Measurements from ENCODE around the gene ASCL4. TPM values are rescaled to one million over a fixed set of nuclear protein-coding genes. Genes with fewer than 3 reads are reported as not detected.

The ASCL4 gene
- total and polyA plus RNA-seq, 7 experiments from 2014 or later: not detected

- H3K4me1 ChIP-seq (ENCODE audit: control insufficient read depth in 2 of 2, insufficient read depth in 2 of 2, low read length in 2 of 2): no peaks in the 10 kb centered on the region
- H3K27ac ChIP-seq (ENCODE audit: low read depth, low read length): no peak overlapping the region
- no peaks in the 10 kb centered on the region for H3K36me3 ChIP-seq (ENCODE audit: control insufficient read depth in 2 of 3, insufficient read depth in 3 of 3, low read length in 3 of 3)
- no peak for DNase-seq
- Mint-ChIP-seq H3K4me1 (peaks cover 0 to 12% (median 0%) of the 10 kb centered on the region in 7 donors), H3K4me3 (no peak overlapping the region), H3K27ac (no peak overlapping the region), H3K27me3 (peaks cover 22 to 40% (median 35%) of the 10 kb centered on the region in 5 donors), H3K9me3 (no peaks in the 10 kb centered on the region), H3K36me3 (peaks cover 0 to 2% (median 0%) of the 10 kb centered on the region in 5 donors)
- POLR2A ChIA-PET: no interaction called here
- intact Hi-C loops (cut with micrococcal nuclease): loop anchor here in 1 of 2 donors (5.0 kb wide), 1 partner anchor 720 kb away; no protein-coding TSS in a partner anchor
- H3K9me3 ChIP-seq (ENCODE audit: control insufficient read depth in 2 of 3, low read length in 3 of 3): no peaks in the 10 kb centered on the region
- CTCF ChIA-PET: no interaction called here
- H3K27me3 ChIP-seq (ENCODE audit: control insufficient read depth in 2 of 2, insufficient read depth in 2 of 2, low read length in 2 of 2): peaks cover 4% of the 10 kb centered on the region in 2 donors
- ATAC-seq: no peak
- H3K4me3 ChIP-seq (ENCODE audit: low read length): no peak overlapping the region
These were observed 7.6 kb downstream of the ASCL4 start for GRCh38 chr12:107782067-107782466.

GRCh38 chr12:107783406-107784376 lies 9.2 kb downstream of the ASCL4 start:
- no peaks in the 10 kb centered on the region for H3K9me3 ChIP-seq (ENCODE audit: control insufficient read depth in 2 of 3, low read length in 3 of 3)
- peaks cover 4% of the 10 kb centered on the region in 2 donors for H3K27me3 ChIP-seq (ENCODE audit: control insufficient read depth in 2 of 2, insufficient read depth in 2 of 2, low read length in 2 of 2)
- Mint-ChIP-seq H3K9me3 (peaks cover 0 to 1% (median 0%) of the 10 kb centered on the region in 11 donors), H3K36me3 (peaks cover 0 to 2% (median 0%) of the 10 kb centered on the region in 5 donors), H3K27me3 (peaks cover 10 to 29% (median 27%) of the 10 kb centered on the region in 5 donors), H3K27ac (no peak overlapping the region), H3K4me3 (peak overlapping the region in 1 of 10 donors; percentile 8), H3K4me1 (peaks cover 0 to 12% (median 0%) of the 10 kb centered on the region in 7 donors)
- no peaks in the 10 kb centered on the region for H3K36me3 ChIP-seq (ENCODE audit: control insufficient read depth in 2 of 3, insufficient read depth in 3 of 3, low read length in 3 of 3)
- H3K27ac ChIP-seq (ENCODE audit: low read depth, low read length): no peak overlapping the region
- ATAC-seq: no peak
- no peak for DNase-seq
- ChIA-PET POLR2A (no interaction called here), CTCF (no interaction called here)
- H3K4me1 ChIP-seq (ENCODE audit: control insufficient read depth in 2 of 2, insufficient read depth in 2 of 2, low read length in 2 of 2): no peaks in the 10 kb centered on the region
- no peak overlapping the region for H3K4me3 ChIP-seq (ENCODE audit: low read length)
- intact Hi-C loops (cut with micrococcal nuclease): loop anchor here in 1 of 2 donors (5.0 kb wide), 1 partner anchor 719 kb away; no protein-coding TSS in a partner anchor

GRCh38 chr12:107788281-107788680 lies 13.8 kb downstream of the ASCL4 start:
- H3K27me3 Mint-ChIP-seq: peaks cover 2 to 20% (median 11%) of the 10 kb centered on the region in 5 donors
- CTCF ChIA-PET: interaction anchor here (0.6 to 0.7 kb wide), 2 partner anchors 80 to 113 kb away, joined by 3 read pairs; no protein-coding TSS in a partner anchor
- peaks cover 0 to 18% (median 3%) of the 10 kb centered on the region in 11 donors for H3K9me3 Mint-ChIP-seq
- intact Hi-C loops (cut with micrococcal nuclease): no loop called here
- Histone ChIP-seq H3K36me3 (ENCODE audit: control insufficient read depth in 2 of 3, insufficient read depth in 3 of 3, low read length in 3 of 3) (no peaks in the 10 kb centered on the region), H3K4me3 (ENCODE audit: low read length) (no peak overlapping the region), H3K9me3 (ENCODE audit: control insufficient read depth in 2 of 3, low read length in 3 of 3) (no peaks in the 10 kb centered on the region), H3K4me1 (ENCODE audit: control insufficient read depth in 2 of 2, insufficient read depth in 2 of 2, low read length in 2 of 2) (no peaks in the 10 kb centered on the region), H3K27ac (ENCODE audit: low read depth, low read length) (no peak overlapping the region), H3K27me3 (ENCODE audit: control insufficient read depth in 2 of 2, insufficient read depth in 2 of 2, low read length in 2 of 2) (no peaks in the 10 kb centered on the region)
- H3K27ac Mint-ChIP-seq: no peak overlapping the region
- DNase-seq: no peak
- peaks cover 0 to 3% (median 0%) of the 10 kb centered on the region in 5 donors for H3K36me3 Mint-ChIP-seq
- POLR2A ChIA-PET: no interaction called here
- no peak for ATAC-seq
- H3K4me3 Mint-ChIP-seq: no peak overlapping the region
- H3K4me1 Mint-ChIP-seq: peaks cover 0 to 8% (median 0%) of the 10 kb centered on the region in 7 donors

- Histone ChIP-seq H3K4me3 (ENCODE audit: low read length) (no peak overlapping the region), H3K4me1 (ENCODE audit: control insufficient read depth in 2 of 2, insufficient read depth in 2 of 2, low read length in 2 of 2) (no peaks in the 10 kb centered on the region), H3K27ac (ENCODE audit: low read depth, low read length) (no peak overlapping the region), H3K27me3 (ENCODE audit: control insufficient read depth in 2 of 2, insufficient read depth in 2 of 2, low read length in 2 of 2) (no peaks in the 10 kb centered on the region), H3K9me3 (ENCODE audit: control insufficient read depth in 2 of 3, low read length in 3 of 3) (no peaks in the 10 kb centered on the region), H3K36me3 (ENCODE audit: control insufficient read depth in 2 of 3, insufficient read depth in 3 of 3, low read length in 3 of 3) (no peaks in the 10 kb centered on the region)
- H3K27ac Mint-ChIP-seq: no peak overlapping the region
- H3K4me3 Mint-ChIP-seq: no peak overlapping the region
- peaks cover 0 to 4% (median 0%) of the 10 kb centered on the region in 7 donors for H3K4me1 Mint-ChIP-seq
- CTCF ChIA-PET: interaction anchor here (0.6 to 0.7 kb wide), 2 partner anchors 79 to 113 kb away, joined by 3 read pairs; no protein-coding TSS in a partner anchor
- DNase-seq: no peak
- ATAC-seq: no peak
- POLR2A ChIA-PET: no interaction called here
- intact Hi-C loops (cut with micrococcal nuclease): no loop called here
- peaks cover 3 to 19% (median 12%) of the 10 kb centered on the region in 5 donors for H3K27me3 Mint-ChIP-seq
- peaks cover 0 to 20% (median 3%) of the 10 kb centered on the region in 11 donors for H3K9me3 Mint-ChIP-seq
- H3K36me3 Mint-ChIP-seq: peaks cover 0 to 3% (median 0%) of the 10 kb centered on the region in 5 donors
These were observed 14.4 kb downstream of the ASCL4 start for GRCh38 chr12:107788690-107789458.

GRCh38 chr12:107791465-107792089 lies 17.1 kb downstream of the ASCL4 start:
- Mint-ChIP-seq H3K36me3 (peaks cover 0 to 3% (median 0%) of the 10 kb centered on the region in 5 donors), H3K4me1 (no peaks in the 10 kb centered on the region), H3K9me3 (peaks cover 0 to 20% (median 3%) of the 10 kb centered on the region in 11 donors), H3K27ac (no peak overlapping the region), H3K27me3 (peaks cover 13 to 39% (median 19%) of the 10 kb centered on the region in 5 donors), H3K4me3 (no peak overlapping the region)
- Histone ChIP-seq H3K27ac (ENCODE audit: low read depth, low read length) (no peak overlapping the region), H3K9me3 (ENCODE audit: control insufficient read depth in 2 of 3, low read length in 3 of 3) (no peaks in the 10 kb centered on the region), H3K36me3 (ENCODE audit: control insufficient read depth in 2 of 3, insufficient read depth in 3 of 3, low read length in 3 of 3) (no peaks in the 10 kb centered on the region), H3K27me3 (ENCODE audit: control insufficient read depth in 2 of 2, insufficient read depth in 2 of 2, low read length in 2 of 2) (no peaks in the 10 kb centered on the region), H3K4me3 (ENCODE audit: low read length) (no peak overlapping the region), H3K4me1 (ENCODE audit: control insufficient read depth in 2 of 2, insufficient read depth in 2 of 2, low read length in 2 of 2) (no peaks in the 10 kb centered on the region)
- ChIA-PET POLR2A (interaction anchor here (0.6 kb wide), 1 partner anchor 104 kb away, joined by 4 read pairs; no protein-coding TSS in a partner anchor), CTCF (no interaction called here)
- intact Hi-C loops (cut with micrococcal nuclease): no loop called here
- ATAC-seq (no peak), DNase-seq (no peak)

GRCh38 chr12:107794451-107794850 lies 19.9 kb downstream of the ASCL4 start:
- Histone ChIP-seq H3K36me3 (ENCODE audit: control insufficient read depth in 2 of 3, insufficient read depth in 3 of 3, low read length in 3 of 3) (no peaks in the 10 kb centered on the region), H3K4me1 (ENCODE audit: control insufficient read depth in 2 of 2, insufficient read depth in 2 of 2, low read length in 2 of 2) (no peaks in the 10 kb centered on the region), H3K27me3 (ENCODE audit: control insufficient read depth in 2 of 2, insufficient read depth in 2 of 2, low read length in 2 of 2) (no peaks in the 10 kb centered on the region), H3K9me3 (ENCODE audit: control insufficient read depth in 2 of 3, low read length in 3 of 3) (no peaks in the 10 kb centered on the region), H3K4me3 (ENCODE audit: low read length) (no peak overlapping the region), H3K27ac (ENCODE audit: low read depth, low read length) (no peak overlapping the region)
- Mint-ChIP-seq H3K4me1 (no peaks in the 10 kb centered on the region), H3K9me3 (peaks cover 0 to 15% (median 2%) of the 10 kb centered on the region in 11 donors), H3K36me3 (peaks cover 0 to 3% (median 0%) of the 10 kb centered on the region in 5 donors), H3K27ac (no peak overlapping the region), H3K27me3 (peaks cover 20 to 44% (median 27%) of the 10 kb centered on the region in 5 donors), H3K4me3 (no peak overlapping the region)
- CTCF ChIA-PET: no interaction called here
- POLR2A ChIA-PET: no interaction called here
- intact Hi-C loops (cut with micrococcal nuclease): no loop called here
- DNase-seq (no peak), ATAC-seq (no peak)
